Measurements from ENCODE around the gene IFT172. TPM values are rescaled to one million over a fixed set of nuclear protein-coding genes. Genes with fewer than 3 reads are reported as not detected.
A peak's percentile ranks its signal among the peaks of the same experiment; 100 is the strongest.

IFT172 gene
- total RNA-seq, 2 experiments from 2014 or later: 13.9 to 26.8 TPM

DNA sequence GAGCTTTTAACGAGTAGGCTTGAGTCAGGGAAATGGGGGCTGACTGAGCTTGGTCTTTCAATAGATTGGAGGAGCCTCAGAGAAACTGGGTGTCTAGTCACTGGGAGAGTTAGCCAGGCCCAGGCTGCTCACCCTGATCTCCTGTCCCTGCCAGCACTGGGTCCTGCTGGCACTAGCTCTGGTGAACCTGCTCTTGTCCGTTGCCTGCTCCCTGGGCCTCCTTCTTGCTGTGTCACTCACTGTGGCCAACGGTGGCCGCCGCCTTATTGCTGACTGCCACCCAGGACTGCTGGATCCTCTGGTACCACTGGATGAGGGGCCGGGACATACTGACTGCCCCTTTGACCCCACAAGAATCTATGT lies 46.6 kb downstream of the IFT172 start:
- Histone ChIP-seq H4K20me1 (ENCODE audit: insufficient read depth, low read length) (no peaks in the 10 kb centered on the region), H3K4me1 (ENCODE audit: insufficient read depth, low read length, poor library complexity, severe bottlenecking) (no peaks in the 10 kb centered on the region), H3K4me2 (ENCODE audit: low read length) (peak overlapping the region; percentile 8; the same call in 1 of the 2 replicates), H3K9me2 (ENCODE audit: insufficient read depth, low read length) (no peaks in the 10 kb centered on the region), H3K4me3 (ENCODE audit: low read depth, low read length, poor library complexity, severe bottlenecking) (no peak overlapping the region), H3K9me3 (ENCODE audit: low read length) (no peaks in the 10 kb centered on the region), H2AFZ (ENCODE audit: low read length) (no peak overlapping the region), H3K36me3 (ENCODE audit: insufficient read depth, low read length) (peaks cover 49% of the 10 kb centered on the region), H3K79me2 (ENCODE audit: insufficient read depth, low read depth, low read length) (no peaks in the 10 kb centered on the region), H3K27ac (ENCODE audit: low read depth, low read length, poor library complexity, severe bottlenecking) (no peak overlapping the region)
- no peak for TF ChIP-seq CTCF (conservative IDR thresholded peaks at IDR 0.05; ENCODE audit: low read length)
- TF ChIP-seq EZH2phosphoT487 (IDR thresholded peaks at IDR 0.05; ENCODE audit: borderline replicate concordance, low read depth, low read length): no peak
- DNase-seq (ENCODE audit: low spot score): no peak
- POLR2A ChIA-PET: no interaction called here
- CTCF ChIA-PET (ENCODE audit: unreplicated experiment): no interaction called here
- intact Hi-C loops (cut with micrococcal nuclease; ENCODE audit: unreplicated experiment): no loop called here
- no TSS peak for BruUV-seq (replicated peaks)

- no peak within 1 kb of the TSS for H3K4me3 ChIP-seq (ENCODE audit: low read depth, low read length, poor library complexity, severe bottlenecking)
- peak within 1 kb of the TSS; percentile 8; the same call in 1 of the 2 replicates for H3K4me2 ChIP-seq (ENCODE audit: low read length)
- H2AFZ ChIP-seq (ENCODE audit: low read length): no peak within 1 kb of the TSS
- POLR2A ChIA-PET: no interaction called here
- H3K4me1 ChIP-seq (ENCODE audit: insufficient read depth, low read length, poor library complexity, severe bottlenecking): no peaks in the 10 kb centered on the region
- TF ChIP-seq EZH2phosphoT487 (IDR thresholded peaks at IDR 0.05; ENCODE audit: borderline replicate concordance, low read depth, low read length): no peak
- TF ChIP-seq CTCF (conservative IDR thresholded peaks at IDR 0.05; ENCODE audit: low read length): peak; percentile 32; the same call in 1 of the 2 replicates
- H3K9me3 ChIP-seq (ENCODE audit: low read length): no peaks in the 10 kb centered on the region
- H4K20me1 ChIP-seq (ENCODE audit: insufficient read depth, low read length): no peaks in the 10 kb centered on the region
- H3K79me2 ChIP-seq (ENCODE audit: insufficient read depth, low read depth, low read length): no peaks in the 10 kb centered on the region
- CTCF ChIA-PET (ENCODE audit: unreplicated experiment): no interaction called here
- intact Hi-C loops (cut with micrococcal nuclease; ENCODE audit: unreplicated experiment): no loop called here
- no peaks in the 10 kb centered on the region for H3K9me2 ChIP-seq (ENCODE audit: insufficient read depth, low read length)
- no peak within 1 kb of the TSS for H3K27ac ChIP-seq (ENCODE audit: low read depth, low read length, poor library complexity, severe bottlenecking)
- BruUV-seq (replicated peaks): no TSS peak
- DNase-seq (ENCODE audit: low spot score): peak; percentile 17
- H3K36me3 ChIP-seq (ENCODE audit: insufficient read depth, low read length): peaks cover 53% of the 10 kb centered on the region
Observed at GRCh38 chr2:27441958-27442919, 47.3 kb downstream of the IFT172 start, which contains the start of gene KRTCAP3. Gene KRTCAP3, plus strand, starts transcription at chr2:27442381. Its CDS starts 32 bp downstream, at chr2:27442413.

Measured in OCI-LY7 (cell line).